Islet precursor cell (in vitro differentiated cells): ENCODE data around the gene GNL2.

Source experiments
- DNase-seq: peaks from one replicate; pipeline ENCODE4 v3.0.0-alpha.2; 2018

Gene GNL2

DNA sequence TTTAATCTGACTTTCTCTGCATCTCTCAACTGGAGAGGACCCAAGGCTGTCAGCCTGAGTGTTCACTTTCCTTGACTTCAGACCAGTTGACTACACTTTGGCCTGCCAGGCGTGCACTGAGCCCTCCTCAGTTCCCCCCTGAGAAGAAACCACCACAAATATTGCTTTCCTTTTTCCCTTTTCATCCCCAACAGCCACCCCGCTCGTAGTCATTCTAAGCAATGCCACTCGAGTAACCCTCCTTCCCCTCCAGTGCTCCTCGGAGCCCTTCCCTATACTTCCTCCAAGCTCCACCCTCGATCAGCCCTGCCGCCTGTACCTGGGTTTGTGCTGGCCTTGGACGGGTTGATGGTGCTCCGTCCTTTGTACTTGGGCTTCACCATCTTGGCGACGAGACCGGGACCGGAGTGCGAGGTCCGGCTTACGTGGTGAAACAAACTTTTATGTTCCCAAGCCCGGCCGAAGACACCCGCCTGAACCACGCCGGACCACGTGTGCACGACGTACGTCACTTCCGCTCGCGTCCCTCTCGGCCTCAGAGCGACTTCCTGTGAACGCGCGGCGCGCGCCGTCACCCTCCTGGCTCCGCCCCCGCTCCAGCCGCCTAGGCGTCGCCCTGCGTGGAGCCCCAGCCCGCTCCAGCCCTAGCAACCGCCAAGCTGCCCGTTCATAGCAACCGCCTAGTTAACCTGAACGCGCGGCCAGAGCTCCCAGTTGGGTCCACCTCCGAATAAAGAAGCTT, at the start of gene GNL2:
Gene GNL2, minus strand, starts transcription at position 498 of the 742 bp plus-strand sequence. Its CDS starts 115 bp downstream, at position 383.
- DNase-seq: peak; percentile 98

DNA sequence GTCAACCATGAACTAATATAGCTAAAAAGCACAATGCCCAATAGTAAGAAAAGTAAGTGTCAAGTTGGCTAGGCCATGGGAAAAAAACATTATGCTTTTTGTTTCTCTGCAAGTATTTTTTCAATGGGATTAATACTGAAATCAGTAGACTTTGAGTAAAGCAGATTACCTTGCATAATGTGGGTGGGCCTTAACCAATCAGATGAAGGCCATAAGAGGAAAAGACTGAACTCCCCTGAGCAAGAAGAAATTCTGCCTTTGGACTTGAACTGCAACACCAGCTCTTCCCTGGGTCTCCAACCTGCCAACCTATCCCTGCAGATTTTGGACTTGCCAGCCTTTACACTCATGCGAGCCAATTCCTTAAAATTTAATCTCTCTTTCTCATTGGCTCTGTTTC, 45.3 kb upstream of the GNL2 start:
- no peak for DNase-seq

DNA sequence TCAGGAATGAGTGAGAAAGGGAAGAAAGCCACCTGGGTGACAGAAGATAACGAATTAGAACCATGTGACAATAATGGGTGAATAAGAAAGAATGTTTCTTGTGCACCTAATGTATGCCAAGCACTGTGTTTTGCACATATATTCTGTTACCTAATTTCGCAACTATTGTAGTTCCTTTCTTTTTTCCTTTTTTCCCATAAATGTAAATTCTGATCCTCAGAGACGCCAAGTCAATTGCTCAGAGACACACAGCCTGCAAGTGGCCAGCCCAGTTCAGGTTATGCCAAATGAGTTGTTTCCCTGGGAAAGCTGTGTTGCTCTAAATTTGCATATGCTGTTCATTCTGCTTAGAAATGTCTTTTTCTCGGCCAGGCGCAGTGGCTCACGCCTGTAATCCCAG, 40.7 kb upstream of the GNL2 start:
- no peak for DNase-seq

DNA sequence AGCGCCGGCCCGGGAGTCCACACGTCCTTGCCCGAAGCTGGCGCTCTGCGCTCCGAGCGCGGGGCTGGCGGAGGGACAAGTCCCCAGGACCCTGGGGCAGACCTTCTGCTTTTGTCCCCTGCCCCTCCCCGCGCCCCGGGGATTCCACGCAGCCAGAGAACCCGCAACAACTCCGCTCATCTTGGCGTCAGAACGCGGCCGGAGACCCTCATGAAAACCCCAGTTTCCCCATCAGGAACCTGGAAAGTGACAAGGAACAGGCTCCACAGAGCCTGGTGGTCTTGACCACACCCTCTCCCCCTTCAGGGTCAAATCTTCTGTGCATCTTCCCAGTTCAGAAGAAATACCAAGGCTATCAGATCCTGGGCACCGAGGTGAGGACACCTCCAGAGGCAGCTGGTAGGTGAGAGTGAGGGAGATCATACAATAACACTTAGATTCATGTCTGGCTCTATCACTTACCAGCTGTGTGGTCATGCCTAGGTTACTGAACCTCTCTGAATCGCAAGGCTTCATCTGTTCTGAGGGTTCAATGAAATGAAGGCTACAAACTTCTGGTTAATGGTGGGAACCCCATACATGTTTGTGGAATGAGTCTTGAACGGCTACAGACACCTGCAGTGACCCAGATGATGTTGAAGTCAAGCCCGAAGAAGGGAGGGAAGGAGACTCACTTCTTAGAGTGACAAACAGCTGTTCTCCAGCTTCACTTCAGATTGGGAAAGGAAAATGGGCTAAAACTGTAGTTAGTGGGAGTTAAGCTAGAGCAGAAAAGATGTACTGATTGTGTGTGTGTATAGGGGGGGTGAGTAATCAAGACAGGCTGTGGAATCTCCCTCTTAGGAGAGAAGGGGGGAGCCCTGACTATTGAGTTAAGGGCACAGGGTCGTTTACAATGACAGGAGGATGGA, 39.5 kb upstream of the GNL2 start:
- no peak for DNase-seq

DNA sequence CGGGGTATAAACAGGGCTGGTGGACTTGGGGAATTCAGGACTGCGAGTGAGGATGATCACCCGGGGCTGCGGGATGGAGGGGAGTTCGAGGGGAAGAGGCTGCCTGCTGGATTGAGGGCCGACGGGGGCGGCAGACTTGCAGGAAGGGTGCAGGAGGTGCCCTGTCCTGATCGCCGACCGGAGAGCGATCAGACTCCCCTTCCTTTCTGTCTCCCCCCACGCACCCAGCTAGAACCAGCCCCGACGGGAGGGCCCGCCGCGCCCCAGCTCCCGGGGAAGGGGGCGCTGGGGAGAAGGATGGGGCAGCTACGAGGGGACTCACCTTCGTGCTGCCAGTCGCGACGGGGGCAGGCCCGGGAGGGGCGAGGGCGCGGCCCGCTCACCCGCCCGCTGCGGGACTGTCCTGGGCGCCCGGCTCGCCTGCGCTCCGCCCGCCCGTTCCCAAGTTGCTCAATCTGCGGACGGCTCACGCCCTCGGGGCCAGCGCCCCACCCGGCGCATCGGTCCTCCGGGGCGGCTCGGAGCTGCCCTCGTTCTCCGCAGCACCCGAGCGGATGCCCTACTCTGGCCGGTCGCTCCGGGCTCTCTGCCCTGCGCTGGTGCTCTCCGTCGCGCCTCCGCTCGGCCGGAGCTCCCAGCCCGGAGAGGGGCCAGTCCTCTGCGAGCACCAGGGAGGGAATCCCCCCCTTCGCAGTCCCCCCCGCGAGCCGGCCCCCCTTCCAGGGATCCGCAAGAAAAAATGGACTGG, 38.7 kb upstream of the GNL2 start, which contains the start of gene RSPO1:
Gene RSPO1, minus strand, starts transcription at position 649 of the 748 bp plus-strand sequence. CDS start 5,231 bp downstream, outside the sequence.
- DNase-seq: peak; percentile 64

DNA sequence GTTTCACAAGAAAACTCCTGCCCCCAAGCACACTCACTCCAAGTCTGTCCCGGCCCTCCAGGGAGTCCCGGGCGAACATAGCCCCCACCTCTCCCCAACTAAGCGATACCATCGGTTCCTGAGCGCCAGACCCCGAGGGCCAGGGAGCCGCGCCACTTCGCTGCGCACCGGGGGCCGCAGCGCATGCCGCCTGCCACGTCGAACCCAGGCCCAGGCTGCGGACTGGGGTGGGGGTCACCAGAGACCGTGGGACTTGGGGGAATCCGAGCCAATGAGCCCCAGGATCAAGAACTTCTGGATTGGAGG, 38.2 kb upstream of the GNL2 start:
- no peak for DNase-seq

DNA sequence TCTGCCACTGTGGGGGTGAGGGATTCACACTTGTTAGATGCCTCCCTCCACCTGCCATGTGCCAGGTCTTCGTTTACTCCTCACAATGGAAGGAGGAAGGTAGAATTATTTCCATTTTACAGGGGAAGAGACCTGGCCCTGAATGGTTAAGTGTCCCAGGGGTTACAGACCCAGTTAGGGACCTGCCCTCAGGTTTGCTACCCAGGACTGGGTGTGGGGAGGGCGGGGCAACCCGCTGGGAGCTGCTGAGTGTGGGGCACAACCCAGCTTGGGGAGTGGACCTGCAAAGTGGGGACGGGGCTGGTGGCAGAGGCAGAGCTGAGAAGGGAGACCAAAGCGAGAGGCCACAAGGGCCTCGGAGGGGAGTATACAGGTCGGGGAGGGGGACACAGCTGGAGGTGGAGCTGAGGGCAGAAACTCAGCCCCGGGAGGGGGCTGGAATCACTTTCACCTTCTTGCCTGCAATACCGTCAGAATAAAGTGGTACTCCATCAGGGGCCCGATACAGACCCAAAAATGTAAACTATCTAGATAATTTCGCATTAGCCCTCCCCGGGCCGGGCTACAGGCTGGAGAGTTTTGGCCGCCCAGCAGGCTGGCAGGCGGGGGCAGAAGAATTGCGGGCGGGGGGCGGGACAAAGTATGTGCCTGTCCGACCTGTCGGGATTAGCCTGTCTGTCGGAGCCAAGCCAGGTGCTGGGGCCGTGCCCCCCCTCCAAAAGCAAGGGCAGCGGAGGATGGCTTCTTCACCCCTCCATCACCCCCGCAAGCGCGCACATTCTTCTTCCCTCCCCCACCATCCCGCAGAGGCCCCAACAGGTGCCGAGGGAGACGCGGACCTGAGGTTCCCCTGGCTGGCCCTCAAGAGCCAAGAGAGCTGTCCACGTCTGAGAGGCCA, 37.6 kb upstream of the GNL2 start:
- DNase-seq: no peak

DNA sequence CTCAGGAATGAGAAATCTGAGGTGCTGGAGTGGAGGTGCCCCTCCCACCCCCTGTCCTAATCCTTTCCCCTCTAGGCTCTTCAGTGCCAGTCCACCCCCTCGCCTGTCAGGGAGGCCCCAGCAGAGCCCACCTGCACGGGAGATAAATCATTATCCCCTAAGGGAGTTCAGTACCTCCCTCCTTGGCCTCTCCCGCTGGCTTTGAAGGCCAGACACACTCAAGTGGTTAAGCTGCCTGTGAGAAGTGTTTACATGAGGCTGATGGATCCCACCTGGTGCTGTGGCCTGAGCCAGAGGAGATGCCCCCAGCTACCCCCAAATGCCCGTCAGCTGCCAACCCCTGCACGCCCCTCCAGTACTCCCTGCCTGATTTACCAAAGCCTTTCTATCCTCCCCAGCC, 35.3 kb upstream of the GNL2 start:
- no peak for DNase-seq

DNA sequence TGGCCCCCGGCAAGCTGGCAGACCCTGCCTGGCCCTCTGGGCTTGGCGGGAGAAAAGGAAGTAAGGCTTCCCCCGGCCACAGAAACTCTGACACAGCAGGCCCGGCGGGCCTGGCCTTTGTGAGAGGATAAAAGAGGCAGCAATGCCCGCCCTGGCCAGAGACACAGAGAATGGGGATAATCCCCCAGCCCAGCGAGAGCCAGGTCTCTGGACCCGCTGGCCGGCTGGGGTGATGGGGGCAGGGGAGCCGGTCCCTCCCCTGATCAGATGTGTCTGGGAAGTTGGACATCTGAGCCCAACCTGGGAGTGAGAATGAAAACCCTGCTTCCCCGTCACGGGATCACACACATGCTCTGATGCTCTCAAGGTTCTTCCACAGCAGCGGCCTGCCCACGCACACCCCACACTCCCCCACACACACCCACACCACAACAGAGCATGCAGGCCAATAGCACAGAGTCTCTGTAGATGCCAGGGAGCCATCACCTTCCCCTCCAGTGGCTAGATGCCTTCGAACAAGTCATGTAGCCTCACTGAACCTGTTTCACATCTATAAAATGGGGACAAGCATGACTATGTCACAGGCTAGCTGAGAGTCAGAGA, 34.8 kb upstream of the GNL2 start:
- no peak for DNase-seq

DNA sequence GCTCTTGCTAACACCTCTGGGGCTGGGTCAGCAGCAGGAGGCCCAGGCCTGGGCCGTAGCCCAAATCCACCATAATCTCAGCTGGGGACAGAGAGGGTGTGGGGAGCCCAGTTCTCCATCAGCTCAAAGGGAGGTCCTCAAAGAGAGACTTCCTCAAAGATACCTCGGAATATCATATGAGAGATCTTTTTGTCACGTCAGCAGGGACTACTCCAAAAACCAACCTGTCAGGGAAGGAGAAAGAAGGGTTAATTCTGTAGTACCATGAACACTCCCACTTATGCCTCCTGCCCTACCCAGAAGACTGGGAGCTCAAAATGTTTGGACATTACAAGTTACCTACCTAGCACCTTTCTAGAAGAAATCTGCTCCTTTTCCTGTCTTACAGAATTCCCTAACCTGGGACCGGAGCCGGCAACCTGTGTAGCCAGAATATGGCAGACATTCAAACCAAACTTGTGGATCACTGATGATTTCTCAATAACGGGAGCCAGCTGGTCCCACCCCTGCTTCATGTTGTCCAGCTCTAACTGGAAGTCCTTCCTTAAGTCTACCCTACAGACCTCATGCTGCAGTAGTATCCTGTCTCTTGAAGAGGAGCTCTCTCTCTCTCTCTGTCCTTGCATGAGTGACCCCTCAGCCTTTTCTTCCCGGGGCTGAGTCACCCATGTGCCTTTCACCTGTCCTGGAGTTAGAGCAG, 34.1 kb upstream of the GNL2 start:
- no peak for DNase-seq

DNA sequence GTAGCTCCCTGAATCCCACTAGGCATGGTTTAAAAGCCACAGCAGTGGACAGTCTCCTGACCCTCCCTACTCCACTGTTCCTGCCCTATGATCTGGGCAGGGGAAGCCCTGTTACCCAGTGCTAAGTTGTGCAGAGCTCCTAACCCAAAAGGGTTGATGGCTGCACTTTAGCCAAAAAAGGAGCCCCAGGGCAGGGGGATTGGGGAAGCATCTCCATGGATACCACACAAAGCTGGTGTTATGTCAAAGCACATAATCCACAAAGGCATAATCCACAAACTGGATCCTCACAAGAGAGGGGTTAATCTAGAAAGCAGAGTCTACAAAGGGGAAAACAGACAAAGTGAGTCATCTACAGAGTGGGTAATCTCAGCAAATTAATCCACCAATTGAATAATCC, 33.3 kb upstream of the GNL2 start:
- DNase-seq: no peak

DNA sequence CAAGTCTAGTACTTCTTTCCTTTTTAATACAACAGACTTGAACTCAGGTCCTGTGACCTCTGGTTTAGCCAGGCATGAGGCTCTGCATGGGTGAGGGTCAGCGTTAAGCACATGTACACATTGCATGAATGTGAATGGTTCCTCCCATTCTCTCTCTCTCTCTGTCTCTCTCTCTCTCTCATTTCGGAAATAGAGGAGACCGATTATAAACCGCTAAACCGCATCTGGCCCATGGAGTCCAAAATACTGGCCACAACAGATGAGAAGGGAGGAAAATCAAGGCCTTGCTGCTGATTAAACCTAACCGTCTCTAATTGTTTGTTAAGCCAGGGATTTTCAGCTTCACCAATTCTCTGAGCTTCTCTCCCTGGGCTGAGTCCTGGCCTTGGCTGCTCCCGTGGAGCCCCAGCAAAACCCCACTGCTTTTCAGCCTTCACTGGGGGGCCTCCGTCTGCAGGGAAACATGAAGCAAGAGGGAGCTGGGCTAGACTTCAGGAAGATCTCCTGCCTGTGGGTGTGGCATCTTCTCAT, 32.4 kb upstream of the GNL2 start:
- DNase-seq: no peak

DNA sequence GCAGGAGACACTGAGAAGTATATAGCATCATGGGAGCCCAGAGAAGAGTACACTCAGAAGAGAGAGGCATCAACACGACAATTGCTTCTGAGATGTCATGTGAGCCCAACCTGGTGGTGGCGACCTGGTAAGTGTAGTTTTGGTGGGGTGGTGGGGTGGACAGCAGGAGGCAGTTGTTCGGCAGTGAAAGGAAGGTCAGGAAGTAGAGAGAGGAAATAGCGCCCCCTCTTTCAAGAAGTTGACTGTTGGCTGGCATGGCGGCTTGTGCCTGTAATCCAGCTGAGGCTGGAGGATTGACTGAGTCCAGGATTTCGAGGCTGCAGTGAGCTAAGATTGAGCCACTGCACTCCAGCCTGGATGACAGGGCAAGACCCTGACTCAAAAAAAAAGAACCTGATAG, 26.4 kb upstream of the GNL2 start:
- DNase-seq: no peak

DNA sequence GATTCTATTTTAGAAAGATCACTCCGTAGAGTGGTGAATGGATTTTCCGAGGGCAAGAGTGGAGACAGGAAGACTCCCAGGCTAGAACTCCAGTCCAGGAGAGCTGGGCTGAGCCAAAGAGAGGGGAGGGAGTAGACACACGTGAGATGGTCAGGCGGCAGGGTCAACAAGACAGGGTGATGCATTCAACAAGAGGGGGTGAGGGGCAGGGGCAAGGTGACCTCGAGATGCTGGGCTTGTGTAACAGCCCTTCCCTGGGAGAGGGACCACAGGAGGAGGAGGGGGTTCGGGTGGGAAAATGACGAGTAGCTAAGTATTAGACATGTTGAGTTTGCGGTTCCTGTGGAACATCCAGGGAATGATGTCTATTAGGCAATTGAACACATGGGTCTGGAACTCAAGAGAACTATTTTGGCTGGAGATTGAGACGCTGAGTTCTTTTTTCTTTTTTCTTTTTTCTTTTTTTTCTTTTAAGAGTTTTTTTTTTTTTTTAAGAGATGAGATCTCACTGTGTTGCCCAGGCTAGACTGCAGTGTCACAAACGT, 25.7 kb upstream of the GNL2 start:
- no peak for DNase-seq

DNA sequence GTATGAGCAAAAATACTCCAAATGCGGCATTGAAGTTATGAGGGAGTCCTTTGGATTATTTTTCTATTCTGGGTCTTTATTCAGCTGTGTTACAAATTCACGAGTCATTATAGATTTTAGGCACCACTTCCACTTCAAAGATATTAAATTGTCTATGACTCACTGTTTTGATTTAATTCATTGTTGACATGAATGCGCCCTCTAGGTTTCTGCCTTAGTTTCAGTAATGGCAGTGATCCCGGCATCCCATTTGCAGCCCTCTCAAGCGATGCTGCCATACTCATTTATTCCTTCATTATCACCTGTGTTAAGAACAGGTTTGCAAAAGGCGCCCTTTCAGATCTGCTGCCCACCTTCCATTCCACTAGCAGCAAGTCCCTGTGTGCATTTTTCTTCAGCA, 25.0 kb upstream of the GNL2 start:
- DNase-seq: no peak

DNA sequence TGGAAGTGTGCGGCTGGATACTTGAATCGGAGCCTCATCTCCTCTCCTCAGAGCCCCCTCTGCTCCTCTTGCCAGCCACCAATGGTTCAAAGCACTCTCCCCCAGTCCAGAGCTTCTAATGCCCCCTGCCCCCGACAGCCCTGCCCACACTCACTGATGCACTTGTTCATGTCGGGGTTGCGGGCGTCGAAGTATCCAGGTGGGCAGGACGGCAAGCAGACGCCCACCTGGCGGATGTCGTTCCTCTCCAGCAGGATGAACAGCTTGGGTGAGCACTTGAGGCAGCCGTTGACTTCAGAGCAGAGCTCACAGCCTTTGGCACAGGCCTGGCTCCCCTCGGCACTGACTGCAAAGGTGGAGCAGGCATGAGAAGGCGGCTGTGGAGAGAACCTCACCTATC, 20.6 kb upstream of the GNL2 start:
- DNase-seq: no peak

DNA sequence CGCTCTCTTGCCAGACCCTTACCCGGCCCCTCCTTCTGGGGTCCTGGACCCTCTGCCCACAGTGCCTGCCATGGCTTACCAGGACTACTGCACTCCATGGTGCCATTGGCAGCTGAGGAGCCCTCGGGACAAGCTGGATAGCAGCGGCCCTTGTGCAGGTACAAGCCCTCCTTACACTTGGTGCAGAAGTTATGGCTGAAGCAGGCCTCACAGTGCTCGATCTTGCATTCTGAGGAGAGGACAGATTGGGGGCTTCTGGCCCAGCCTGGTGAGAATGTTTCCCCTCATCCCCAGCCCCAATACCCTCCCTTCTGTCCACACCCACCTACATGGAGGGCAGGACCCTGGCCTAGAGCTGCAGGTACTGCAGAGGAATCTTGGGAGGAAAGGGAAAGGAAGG, 18.4 kb upstream of the GNL2 start:
- no peak for DNase-seq

DNA sequence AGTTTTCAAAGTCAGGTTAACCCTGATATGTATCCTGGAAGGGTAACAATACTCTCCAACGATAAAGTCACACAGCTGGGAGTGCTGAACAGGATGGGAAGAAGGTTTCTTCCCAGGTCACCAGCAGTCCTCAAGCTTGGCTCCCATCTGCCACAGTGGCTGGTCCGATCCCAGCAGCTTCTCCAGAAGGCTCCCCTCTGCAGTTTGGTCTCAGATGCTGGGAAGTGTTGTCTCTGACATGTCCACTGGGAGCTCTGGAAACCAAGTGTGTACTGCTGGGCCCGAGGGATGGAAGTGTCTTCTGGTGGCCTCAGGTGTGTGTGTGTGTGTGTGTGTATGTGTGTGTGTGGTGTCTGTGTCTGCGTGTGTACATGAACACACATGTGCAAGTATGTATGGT, 16.4 kb upstream of the GNL2 start:
- no peak for DNase-seq

DNA sequence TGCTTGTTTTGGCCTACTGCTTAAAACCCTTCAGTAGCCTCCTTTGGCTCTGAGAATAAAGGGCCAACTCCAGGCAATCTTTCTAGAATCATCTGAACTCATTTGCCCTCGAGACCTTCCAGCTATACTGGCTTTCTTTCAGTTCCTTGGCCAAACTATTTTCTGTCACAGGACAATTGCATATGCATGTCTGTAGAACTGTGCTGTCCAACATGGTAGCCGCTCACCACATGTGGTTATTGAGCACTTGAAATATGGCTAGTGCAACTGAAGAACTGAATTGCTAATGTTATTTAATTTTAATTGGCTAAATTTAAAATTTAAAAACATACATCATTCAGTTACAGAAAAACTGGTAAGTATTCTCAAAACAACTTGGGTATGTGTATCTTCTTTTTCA, 14.3 kb upstream of the GNL2 start:
- DNase-seq: no peak

DNA sequence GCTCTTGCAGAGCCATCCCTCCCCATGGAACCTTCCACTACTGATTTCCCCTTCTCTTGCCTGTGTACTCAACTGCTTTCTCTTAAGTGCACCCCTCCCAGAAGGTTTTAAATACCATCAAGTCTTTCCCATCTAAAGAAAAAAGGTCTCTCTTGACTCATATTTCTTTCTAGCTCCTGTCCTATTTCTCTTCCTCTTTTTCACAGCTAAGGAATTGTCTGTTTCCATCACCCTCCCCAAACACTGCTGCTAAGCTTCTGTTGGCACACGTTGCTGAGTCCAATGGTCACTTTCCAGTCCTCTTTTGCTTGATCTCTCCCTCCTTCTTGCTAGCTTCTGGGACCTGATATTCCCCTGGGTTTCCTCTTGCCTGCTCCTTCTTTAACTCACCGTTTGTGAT, 13.3 kb upstream of the GNL2 start:
- no peak for DNase-seq
